Caco-2 (cell line): ENCODE data around the gene BMAL1. TPM values are rescaled to one million over a fixed set of nuclear protein-coding genes. Genes with fewer than 3 reads are reported as not detected.

ENCODE experiments used
- BruUV-seq: library from RNA; stranded (reverse); fragments of 400-500 nt; replicated peaks from 2 replicates; lab custom pipeline; 2021; lab: Mats Ljungman, UMichigan
- CTCF ChIA-PET: fragments of 300-600 bp; sonication (Branson Sonifier 250); formaldehyde crosslinking; loops from one replicate; lab custom pipeline; 2022; ENCODE audit warnings: antibody characterized with exemption; lab: Charles Lee
- POLR2A ChIA-PET: fragments of 300-600 bp; sonication (Branson Sonifier 250); formaldehyde crosslinking; loops from one replicate; lab custom pipeline; 2022; ENCODE audit warnings: antibody characterized with exemption; lab: Charles Lee
- DNase-seq, 2 experiments: peaks; one replicate each; pipeline versions ENCODE4 v3.0.0 to v3.0.0-alpha.2; 2020 to 2022
- H3K27me3 ChIP-seq: replicated peaks from 2 replicates; pipeline ENCODE4 v1.6.0; 2011; ENCODE audit warnings: low read length; ENCODE audit not compliant: control insufficient read depth, insufficient read depth
- H3K36me3 ChIP-seq: 2 replicates; pipeline ENCODE4 v1.5.1; 2011; ENCODE audit warnings: low read length; ENCODE audit not compliant: control insufficient read depth, insufficient read depth
- H3K4me1 ChIP-seq: fragments of 250-450 bp; sonication (Bioruptor Pico); 2 replicates; pipeline ENCODE4 v1.5.1; 2020; ENCODE audit warnings: mild to moderate bottlenecking
- H3K4me3 ChIP-seq: 2 replicates; pipeline ENCODE4 v1.5.1; 2011; ENCODE audit warnings: low read depth, mild to moderate bottlenecking, control low read depth, low read length
- H3K9me3 ChIP-seq: fragments of 250-450 bp; sonication (Bioruptor Pico); 2 replicates; pipeline ENCODE4 v1.5.1; 2020; ENCODE audit warnings: mild to moderate bottlenecking, moderate library complexity
- H3K27ac Mint-ChIP-seq: one replicate; pipeline ENCODE4 v1.8.0; 2022; ENCODE audit warnings: mixed read lengths; ENCODE audit not compliant: unreplicated experiment
- H3K27me3 Mint-ChIP-seq: one replicate; pipeline ENCODE4 v1.8.0; 2022; ENCODE audit warnings: mixed read lengths; ENCODE audit not compliant: insufficient read depth, unreplicated experiment
- H3K36me3 Mint-ChIP-seq: one replicate; pipeline ENCODE4 v1.8.0; 2022; ENCODE audit warnings: mild to moderate bottlenecking, mixed read lengths; ENCODE audit not compliant: insufficient read depth, unreplicated experiment
- H3K4me1 Mint-ChIP-seq: one replicate; pipeline ENCODE4 v1.8.0; 2022; ENCODE audit warnings: low read depth, mixed read lengths; ENCODE audit not compliant: unreplicated experiment
- H3K4me3 Mint-ChIP-seq: one replicate; pipeline ENCODE4 v1.8.0; 2022; ENCODE audit warnings: mild to moderate bottlenecking, moderate library complexity, mixed read lengths; ENCODE audit not compliant: unreplicated experiment
- H3K9me3 Mint-ChIP-seq: one replicate; pipeline ENCODE4 v1.8.0; 2022; ENCODE audit warnings: mixed read lengths; ENCODE audit not compliant: unreplicated experiment
- intact Hi-C: fragments of 100-400 bp; cut with micrococcal nuclease; formaldehyde crosslinking; loops from one replicate; pipeline ENCODE4 v1.10.0; 2022; ENCODE audit not compliant: unreplicated experiment
- total RNA-seq: library from RNA; stranded (reverse); gene quantifications from 2 replicates; pipeline ENCODE4 v1.2.3, GENCODE V29; 2022
- TF ChIP-seq, protein P1 (sequence below), 2 experiments: fragments of 200-600 bp in 1 of 2; IDR thresholded peaks; 1 replicate in 1 of 2; 2 replicates in 1 of 2; pipeline versions ENCODE4 v1.5.1 to v1.8.0; 2011 to 2022; ENCODE audit warnings: antibody characterized with exemption in 1 of 2, control low read depth in 1 of 2, inconsistent platforms in 1 of 2, low read depth in 1 of 2, low read length in 1 of 2, mild to moderate bottlenecking in 1 of 2, moderate library complexity in 1 of 2; ENCODE audit not compliant: insufficient read depth in 1 of 2, severe bottlenecking in 1 of 2, unreplicated experiment in 1 of 2

The BMAL1 gene
- total RNA-seq, 1 experiment from 2014 or later: 17.9 TPM

DNA sequence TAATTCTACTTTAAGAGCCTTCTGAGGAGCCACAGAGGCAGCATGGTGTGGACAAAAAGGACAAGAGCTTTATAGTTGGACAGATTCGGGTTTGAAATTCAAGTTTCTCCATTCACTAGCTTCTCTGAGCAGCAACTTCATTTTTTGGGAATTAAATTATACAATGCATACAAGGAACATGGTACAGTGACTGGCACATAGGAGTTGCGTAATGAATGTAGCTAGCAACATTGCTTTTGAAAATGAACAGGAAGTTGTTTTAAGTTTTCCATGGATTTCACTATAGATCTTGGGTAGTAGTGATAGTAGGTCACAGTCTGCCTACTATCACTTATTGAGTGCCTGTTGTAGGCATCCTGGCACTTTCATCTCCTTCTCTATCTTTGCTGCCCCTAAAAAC is 41.0 kb upstream of the BMAL1 start:
- H3K4me1 ChIP-seq: no peaks in the 10 kb centered on the region
- CTCF ChIA-PET: no interaction called here

DNA sequence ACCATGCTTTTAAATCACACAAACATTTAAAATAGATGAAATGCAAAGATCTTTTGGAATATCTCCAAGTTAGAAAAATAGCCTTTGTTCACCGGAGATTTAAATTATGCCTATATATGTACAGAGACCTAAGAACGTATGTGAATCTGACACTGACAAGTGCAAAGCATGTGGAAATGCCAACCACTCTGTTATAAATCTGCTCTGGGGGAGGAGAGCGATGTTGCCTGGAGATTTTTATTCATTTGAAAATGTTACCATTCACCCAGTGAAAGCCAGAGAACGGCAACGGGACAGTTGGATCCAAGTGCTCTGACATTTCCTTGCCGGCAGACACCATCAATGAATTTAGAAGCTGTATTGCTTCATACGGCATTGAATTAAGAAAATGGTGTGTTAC is 39.8 kb upstream of the BMAL1 start:
- Histone ChIP-seq H3K27me3 (no peaks in the 10 kb centered on the region), H3K36me3 (no peaks in the 10 kb centered on the region), H3K4me3 (no peak overlapping the region), H3K4me1 (no peaks in the 10 kb centered on the region), H3K9me3 (no peaks in the 10 kb centered on the region; the same call in 1 of the 2 replicates)
- no peak for DNase-seq
- intact Hi-C loops: no loop called here
- H3K4me3 Mint-ChIP-seq: no peak overlapping the region
- POLR2A ChIA-PET: no interaction called here
- H3K4me1 Mint-ChIP-seq: no peaks in the 10 kb centered on the region
- CTCF ChIA-PET: interaction anchor here (1.0 kb wide), 1 partner anchor 27 kb away, joined by 4 read pairs; no protein-coding TSS in a partner anchor
- TF ChIP-seq, protein P1, sequence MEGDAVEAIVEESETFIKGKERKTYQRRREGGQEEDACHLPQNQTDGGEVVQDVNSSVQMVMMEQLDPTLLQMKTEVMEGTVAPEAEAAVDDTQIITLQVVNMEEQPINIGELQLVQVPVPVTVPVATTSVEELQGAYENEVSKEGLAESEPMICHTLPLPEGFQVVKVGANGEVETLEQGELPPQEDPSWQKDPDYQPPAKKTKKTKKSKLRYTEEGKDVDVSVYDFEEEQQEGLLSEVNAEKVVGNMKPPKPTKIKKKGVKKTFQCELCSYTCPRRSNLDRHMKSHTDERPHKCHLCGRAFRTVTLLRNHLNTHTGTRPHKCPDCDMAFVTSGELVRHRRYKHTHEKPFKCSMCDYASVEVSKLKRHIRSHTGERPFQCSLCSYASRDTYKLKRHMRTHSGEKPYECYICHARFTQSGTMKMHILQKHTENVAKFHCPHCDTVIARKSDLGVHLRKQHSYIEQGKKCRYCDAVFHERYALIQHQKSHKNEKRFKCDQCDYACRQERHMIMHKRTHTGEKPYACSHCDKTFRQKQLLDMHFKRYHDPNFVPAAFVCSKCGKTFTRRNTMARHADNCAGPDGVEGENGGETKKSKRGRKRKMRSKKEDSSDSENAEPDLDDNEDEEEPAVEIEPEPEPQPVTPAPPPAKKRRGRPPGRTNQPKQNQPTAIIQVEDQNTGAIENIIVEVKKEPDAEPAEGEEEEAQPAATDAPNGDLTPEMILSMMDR (IDR thresholded peaks at IDR 0.05; ENCODE audit: insufficient read depth in 1 of 2, low read depth in 1 of 2, low read length in 1 of 2, severe bottlenecking in 1 of 2, unreplicated experiment in 1 of 2): no peak
- BruUV-seq: no TSS peak
- H3K9me3 Mint-ChIP-seq: no peaks in the 10 kb centered on the region
- no peaks in the 10 kb centered on the region for H3K36me3 Mint-ChIP-seq
- peaks cover 10% of the 10 kb centered on the region for H3K27me3 Mint-ChIP-seq
- H3K27ac Mint-ChIP-seq: no peak overlapping the region

More for the DNA sequence above, 41.0 kb upstream of the BMAL1 start:
- BruUV-seq: no TSS peak
- intact Hi-C loops: no loop called here
- no peaks in the 10 kb centered on the region for H3K9me3 Mint-ChIP-seq
- no peaks in the 10 kb centered on the region; the same call in 1 of the 2 replicates for H3K9me3 ChIP-seq
- H3K27me3 ChIP-seq: no peaks in the 10 kb centered on the region
- POLR2A ChIA-PET: no interaction called here
- H3K4me3 Mint-ChIP-seq: no peak overlapping the region
- no peak overlapping the region for H3K4me3 ChIP-seq
- TF ChIP-seq, protein P1 (IDR thresholded peaks at IDR 0.05; ENCODE audit: insufficient read depth in 1 of 2, low read depth in 1 of 2, low read length in 1 of 2, severe bottlenecking in 1 of 2, unreplicated experiment in 1 of 2): no peak
- no peaks in the 10 kb centered on the region for H3K36me3 Mint-ChIP-seq
- no peak overlapping the region for H3K27ac Mint-ChIP-seq
- no peaks in the 10 kb centered on the region for H3K4me1 Mint-ChIP-seq
- no peaks in the 10 kb centered on the region for H3K36me3 ChIP-seq
- DNase-seq: no peak
- peaks cover 10% of the 10 kb centered on the region for H3K27me3 Mint-ChIP-seq

DNA sequence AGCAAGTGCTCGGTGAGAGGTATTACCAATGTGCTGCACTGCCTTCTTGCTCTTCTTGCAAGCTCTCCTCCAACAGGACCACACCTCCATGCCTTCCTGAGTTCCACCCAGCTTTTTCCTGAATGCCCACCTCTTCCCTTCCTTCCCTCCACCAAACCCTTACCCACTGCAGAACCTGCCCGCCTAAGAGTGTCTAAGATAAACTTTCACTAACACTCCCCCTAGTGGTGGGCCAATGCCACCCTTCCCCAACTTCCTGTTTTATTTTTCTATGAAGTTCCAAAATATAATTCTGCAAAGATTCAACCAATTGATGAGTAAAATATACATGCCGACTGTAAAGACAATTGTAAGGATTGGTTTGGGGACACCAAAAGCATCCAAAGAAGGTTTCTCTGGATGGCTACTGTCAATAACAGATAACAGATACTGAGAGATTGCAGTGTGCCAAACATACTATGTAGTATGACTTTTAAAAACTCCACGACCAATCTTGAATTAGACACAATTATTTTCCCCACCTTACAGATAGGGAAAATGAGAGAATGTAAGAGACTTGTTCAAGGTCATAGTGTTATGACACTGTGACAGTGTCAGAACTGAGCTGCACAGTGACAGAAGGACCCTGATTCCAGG is 38.6 kb upstream of the BMAL1 start:
- Histone ChIP-seq H3K4me1 (no peaks in the 10 kb centered on the region), H3K4me3 (no peak overlapping the region), H3K9me3 (no peaks in the 10 kb centered on the region; the same call in 1 of the 2 replicates), H3K36me3 (no peaks in the 10 kb centered on the region), H3K27me3 (no peaks in the 10 kb centered on the region)
- Mint-ChIP-seq H3K9me3 (no peaks in the 10 kb centered on the region), H3K4me1 (no peaks in the 10 kb centered on the region), H3K27ac (no peak overlapping the region), H3K36me3 (no peaks in the 10 kb centered on the region), H3K27me3 (peaks cover 10% of the 10 kb centered on the region), H3K4me3 (no peak overlapping the region)
- TF ChIP-seq, protein P1 (IDR thresholded peaks at IDR 0.05; ENCODE audit: insufficient read depth in 1 of 2, low read depth in 1 of 2, low read length in 1 of 2, severe bottlenecking in 1 of 2, unreplicated experiment in 1 of 2): peak; percentile 87 to 89
- DNase-seq: peak; percentile 53 to 65
- POLR2A ChIA-PET: no interaction called here
- CTCF ChIA-PET: interaction anchor here (0.7 to 1.0 kb wide), 2 partner anchors 29 to 76 kb away, joined by 3 to 4 read pairs; no protein-coding TSS in a partner anchor
- intact Hi-C loops: loop anchor here (1.0 kb wide), 2 partner anchors 29 to 56 kb away; no protein-coding TSS in a partner anchor
- BruUV-seq: no TSS peak
